Tracheal epithelial cell (primary cell): ENCODE data around the gene IL1RL1. TPM values are rescaled to one million over a fixed set of nuclear protein-coding genes. Genes with fewer than 3 reads are reported as not detected.

ENCODE experiments used
- total RNA-seq: library from RNA; depleted of rRNA; stranded (reverse); fragments of >200 nt; gene quantifications from 2 replicates; pipeline ENCODE4 v1.2.1, GENCODE V29; 2014

Gene IL1RL1
- 7.5 and 11.6 TPM in 2 replicates for total RNA-seq

DNA sequence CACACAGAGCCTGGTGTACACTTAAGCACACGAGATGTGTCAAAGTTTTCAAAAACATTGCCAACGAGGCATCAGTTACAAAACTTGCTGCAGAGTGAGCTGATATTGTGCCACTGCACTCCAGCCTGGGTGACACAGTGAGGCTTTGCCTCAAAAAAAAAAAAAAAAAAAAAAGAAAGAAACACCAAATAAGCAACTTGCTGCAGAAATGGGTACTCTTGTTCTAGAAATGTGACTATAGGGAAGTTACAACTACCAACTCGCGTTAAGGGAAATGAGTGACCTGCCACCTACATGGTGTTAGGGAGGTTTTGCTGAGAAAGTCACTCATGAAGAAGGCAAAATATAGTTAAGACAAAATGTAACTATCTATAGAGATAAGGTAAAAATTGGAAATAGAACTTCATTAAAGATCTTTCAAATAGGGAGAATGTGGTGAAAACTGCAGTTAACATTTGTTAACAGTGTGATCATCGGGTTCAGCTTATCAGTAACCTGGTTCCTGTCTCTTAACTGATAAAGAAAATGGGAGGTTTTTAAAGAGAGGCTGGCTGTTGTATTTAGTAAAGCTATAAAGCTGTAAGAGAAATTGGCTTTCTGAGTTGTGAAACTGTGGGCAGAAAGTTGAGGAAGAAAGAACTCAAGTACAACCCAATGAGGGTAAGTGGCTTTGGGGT is at the start of gene IL1RL1:
Gene IL1RL1 (plus strand): TSS at position 600 of the 677 bp plus-strand sequence. CDS start 26,702 bp downstream, outside the sequence.

DNA sequence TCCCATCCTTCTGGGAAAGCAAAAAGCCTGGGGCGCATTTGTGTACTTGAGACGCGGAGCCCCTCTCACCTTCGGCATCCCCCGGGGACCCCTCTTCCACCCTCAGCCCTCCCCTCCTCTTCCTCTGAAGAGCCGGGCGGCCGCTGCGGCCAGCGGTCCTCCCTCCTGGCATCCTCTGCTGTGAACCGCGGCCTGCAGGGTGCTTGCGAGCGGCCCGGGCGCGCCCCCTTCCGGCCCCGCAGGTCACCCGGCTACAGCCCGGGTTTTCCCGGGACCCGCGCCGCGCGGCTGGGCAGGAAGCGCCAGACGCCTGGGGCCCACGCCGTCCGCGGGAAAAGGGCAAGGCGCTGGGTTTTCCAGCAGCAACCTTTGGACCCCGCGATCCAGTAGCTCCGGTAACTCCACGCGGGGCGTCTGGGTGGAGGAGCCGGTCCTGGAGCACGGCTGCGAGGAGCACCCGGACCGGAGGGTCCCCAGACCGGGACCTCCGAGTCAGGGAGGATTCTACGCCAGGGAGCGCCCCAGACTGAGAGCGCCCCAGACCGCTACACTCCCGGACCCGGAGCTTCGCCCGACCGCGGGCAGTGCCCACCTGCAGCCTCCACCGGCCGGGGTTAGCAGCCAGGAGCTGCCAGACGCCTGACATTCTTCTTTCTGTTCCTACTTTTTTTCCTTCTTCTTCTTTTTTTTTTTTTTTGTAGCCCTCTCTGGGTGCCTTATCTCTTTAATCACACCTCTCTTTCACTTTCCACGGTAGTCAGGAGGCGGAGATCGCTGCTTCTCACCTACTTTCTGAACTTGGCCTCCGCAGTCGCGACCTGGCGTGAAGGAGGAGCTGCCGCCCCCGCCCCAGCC is 44.4 kb downstream of the IL1RL1 start, which contains the start of gene IL18R1:
Gene IL18R1 (plus strand): TSS at position 271 of the 855 bp plus-strand sequence. CDS start 6,865 bp downstream, outside the sequence.

Other genes with a start within 250 kb of the IL1RL1 start
- gene IL1R1, start 168.8 kb upstream of the IL1RL1 start, total RNA-seq = 1.7 and 4.8 TPM in 2 replicates
- gene IL1RL2, start 124.5 kb upstream of the IL1RL1 start, total RNA-seq = 2.1 and 2.2 TPM in 2 replicates
- gene IL18R1, start 44.2 kb downstream of the IL1RL1 start, total RNA-seq = 4.3 and 5.1 TPM in 2 replicates
- 0.48 TPM in 1 of 2 replicates, not detected in the other for gene IL18RAP, start 111.6 kb downstream of the IL1RL1 start, total RNA-seq
- 2.7 TPM in 1 of 2 replicates, not detected in the other for gene SLC9A4, start 161.7 kb downstream of the IL1RL1 start, total RNA-seq